Lower lobe of right lung (tissue), 2 donors: ENCODE measurements around the gene NRDC. TPM values are rescaled to one million over a fixed set of nuclear protein-coding genes. Genes with fewer than 3 reads are reported as not detected.
"Not testable (repeated sequence)": the region's sequence is repeated elsewhere in the genome, so short reads cannot be mapped to it uniquely, and the experiment has no call there.

ENCODE experiments used
- ATAC-seq, 2 donors: fragments of 200-7000 bp; cut with Tn5 transposase; one replicate each; pipeline ENCODE4 v1.9.1; 2020 to 2022; ENCODE audit warnings: mild to moderate bottlenecking in 2 of 2, moderate library complexity in 2 of 2
- DNase-seq: peaks from one replicate; pipeline ENCODE4 v3.0.0-alpha.2; 2020
- H3K27ac ChIP-seq: fragments of 200-600 bp; one replicate; pipeline ENCODE4 v1.8.0; 2022
- H3K27me3 ChIP-seq: fragments of 200-600 bp; one replicate; pipeline ENCODE4 v1.8.0; 2022; ENCODE audit warnings: low read depth
- H3K36me3 ChIP-seq: fragments of 200-600 bp; one replicate; pipeline ENCODE4 v1.8.0; 2022; ENCODE audit warnings: mild to moderate bottlenecking
- H3K4me1 ChIP-seq: fragments of 200-600 bp; one replicate; pipeline ENCODE4 v1.8.0; 2022
- H3K4me3 ChIP-seq: fragments of 200-600 bp; one replicate; pipeline ENCODE4 v1.8.0; 2022; ENCODE audit warnings: mild to moderate bottlenecking
- H3K9me3 ChIP-seq: fragments of 200-600 bp; one replicate; pipeline ENCODE4 v1.8.0; 2022
- intact Hi-C: fragments of 100-400 bp; cut with DNase I; formaldehyde crosslinking; loops from one replicate; pipeline ENCODE4 v1.11.0; 2022
- total RNA-seq: library from RNA; stranded (reverse); fragmentation: NEBNext Ultra II Directional; extraction: Animal tissue kit (Norgen Biotek cat#: 25700); gene quantifications from one replicate; pipeline ENCODE4 v1.2.1, GENCODE V29; 2021
- TF ChIP-seq, protein P1 (sequence below): fragments of 200-600 bp; IDR thresholded peaks from one replicate; pipeline ENCODE4 v1.8.0; 2022; ENCODE audit warnings: antibody characterized with exemption, mild to moderate bottlenecking
- donor health status: DM: no; HTN: yes; CAD: no; lungs with severe emphysema.

Gene NRDC
- total RNA-seq, 1 donor from 2014 or later: 115 TPM

DNA sequence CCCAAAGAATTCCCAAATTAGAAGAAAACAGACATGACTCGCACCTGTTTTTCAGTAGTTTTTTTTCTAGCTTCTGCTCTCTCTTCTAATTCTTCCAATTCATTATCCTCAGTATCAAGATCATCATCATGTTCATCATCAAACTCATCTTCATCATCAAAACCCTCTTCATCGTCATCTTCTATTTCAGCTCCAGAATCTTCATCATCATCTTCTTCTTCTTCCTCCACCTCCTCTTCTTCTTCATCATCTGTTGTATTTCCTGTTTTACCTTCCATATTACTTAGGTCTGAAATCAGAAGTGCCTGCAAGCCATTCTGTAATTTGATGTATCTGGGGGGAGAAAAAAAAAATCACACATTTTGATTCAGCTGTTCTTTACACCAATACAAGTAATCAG is 38.3 kb downstream of the NRDC start:
- no peak overlapping the region for H3K4me3 ChIP-seq
- H3K27me3 ChIP-seq: no peaks in the 10 kb centered on the region
- peaks cover 39% of the 10 kb centered on the region for H3K36me3 ChIP-seq
- H3K27ac ChIP-seq: no peak overlapping the region
- TF ChIP-seq, protein P1, sequence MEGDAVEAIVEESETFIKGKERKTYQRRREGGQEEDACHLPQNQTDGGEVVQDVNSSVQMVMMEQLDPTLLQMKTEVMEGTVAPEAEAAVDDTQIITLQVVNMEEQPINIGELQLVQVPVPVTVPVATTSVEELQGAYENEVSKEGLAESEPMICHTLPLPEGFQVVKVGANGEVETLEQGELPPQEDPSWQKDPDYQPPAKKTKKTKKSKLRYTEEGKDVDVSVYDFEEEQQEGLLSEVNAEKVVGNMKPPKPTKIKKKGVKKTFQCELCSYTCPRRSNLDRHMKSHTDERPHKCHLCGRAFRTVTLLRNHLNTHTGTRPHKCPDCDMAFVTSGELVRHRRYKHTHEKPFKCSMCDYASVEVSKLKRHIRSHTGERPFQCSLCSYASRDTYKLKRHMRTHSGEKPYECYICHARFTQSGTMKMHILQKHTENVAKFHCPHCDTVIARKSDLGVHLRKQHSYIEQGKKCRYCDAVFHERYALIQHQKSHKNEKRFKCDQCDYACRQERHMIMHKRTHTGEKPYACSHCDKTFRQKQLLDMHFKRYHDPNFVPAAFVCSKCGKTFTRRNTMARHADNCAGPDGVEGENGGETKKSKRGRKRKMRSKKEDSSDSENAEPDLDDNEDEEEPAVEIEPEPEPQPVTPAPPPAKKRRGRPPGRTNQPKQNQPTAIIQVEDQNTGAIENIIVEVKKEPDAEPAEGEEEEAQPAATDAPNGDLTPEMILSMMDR: no peak
- DNase-seq (no peak), ATAC-seq (no peak)
- no peaks in the 10 kb centered on the region for H3K4me1 ChIP-seq
- intact Hi-C loops: no loop called here
- H3K9me3 ChIP-seq: no peaks in the 10 kb centered on the region

DNA sequence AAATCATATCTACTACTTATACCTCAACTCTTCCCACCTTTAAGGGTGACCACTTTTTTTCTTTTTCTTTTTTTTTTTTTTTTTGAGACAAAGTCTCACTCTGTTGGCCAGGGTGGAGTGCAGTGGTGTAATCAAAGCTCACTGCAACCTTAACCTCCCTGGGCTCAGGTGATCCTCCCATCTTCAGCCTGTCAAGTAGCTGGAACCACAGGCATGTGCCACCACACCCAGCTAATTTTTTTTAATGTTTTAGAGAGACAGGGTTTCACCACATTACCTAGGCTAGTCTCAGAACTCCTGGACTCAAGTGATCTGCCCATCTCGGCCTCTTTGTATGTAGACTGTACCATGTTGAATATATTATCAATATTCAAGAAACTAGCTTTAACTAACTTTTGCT is 39.4 kb downstream of the NRDC start:
- Histone ChIP-seq H3K4me3 (no peak overlapping the region), H3K27me3 (no peaks in the 10 kb centered on the region), H3K36me3 (peaks cover 50% of the 10 kb centered on the region), H3K4me1 (no peaks in the 10 kb centered on the region), H3K27ac (no peak overlapping the region), H3K9me3 (no peaks in the 10 kb centered on the region)
- no peak for DNase-seq
- TF ChIP-seq, protein P1: no peak
- intact Hi-C loops: no loop called here
- no peak for ATAC-seq

DNA sequence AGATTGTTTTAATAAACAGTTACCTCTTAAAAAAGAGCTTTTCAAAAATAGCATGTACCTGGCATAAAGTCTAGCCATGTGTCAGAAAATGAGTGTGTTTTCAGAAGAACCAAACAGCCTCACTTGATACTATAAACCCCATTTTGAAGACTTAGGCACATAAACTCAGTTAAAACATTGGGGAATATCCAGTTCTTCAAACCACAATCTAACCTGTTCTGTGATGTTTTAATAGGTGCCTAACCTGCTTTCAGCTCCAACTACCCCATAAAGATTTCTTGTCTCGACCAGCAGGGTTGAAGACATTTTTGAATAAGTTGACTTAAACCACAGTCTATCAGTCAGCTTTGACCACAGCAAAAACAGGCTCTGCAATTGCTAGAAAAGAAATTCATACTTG is 41.3 kb downstream of the NRDC start:
- peaks cover 64% of the 10 kb centered on the region for H3K36me3 ChIP-seq
- no peak overlapping the region for H3K27ac ChIP-seq
- no peaks in the 10 kb centered on the region for H3K4me1 ChIP-seq
- no peaks in the 10 kb centered on the region for H3K27me3 ChIP-seq
- TF ChIP-seq, protein P1: no peak
- no peaks in the 10 kb centered on the region for H3K9me3 ChIP-seq
- no peak overlapping the region for H3K4me3 ChIP-seq
- intact Hi-C loops: no loop called here
- ATAC-seq (no peak), DNase-seq (no peak)

DNA sequence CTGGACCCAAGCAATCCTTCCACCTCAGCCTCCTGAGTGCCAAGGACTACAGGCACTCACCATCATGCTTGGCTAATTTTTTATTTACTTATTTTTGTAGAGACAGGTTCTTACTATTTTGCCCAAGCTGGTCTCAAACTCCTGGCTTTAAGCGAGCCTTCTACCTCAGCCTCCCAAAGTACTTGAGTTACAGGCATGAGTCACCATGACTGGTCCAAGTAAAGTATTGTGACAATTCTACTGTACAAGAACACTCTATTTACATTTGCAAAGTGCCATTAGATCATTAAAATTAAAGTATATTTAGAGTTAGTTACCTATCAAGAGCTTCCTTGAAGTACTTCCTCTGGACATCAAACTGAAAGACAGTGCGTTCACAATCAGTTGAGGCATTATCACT is 44.8 kb downstream of the NRDC start:
- Histone ChIP-seq H3K27me3 (no peaks in the 10 kb centered on the region), H3K4me1 (no peaks in the 10 kb centered on the region), H3K9me3 (no peaks in the 10 kb centered on the region), H3K4me3 (no peak overlapping the region), H3K36me3 (peaks cover 82% of the 10 kb centered on the region), H3K27ac (no peak overlapping the region)
- intact Hi-C loops: no loop called here
- TF ChIP-seq, protein P1: no peak
- ATAC-seq: no peak
- DNase-seq: no peak

DNA sequence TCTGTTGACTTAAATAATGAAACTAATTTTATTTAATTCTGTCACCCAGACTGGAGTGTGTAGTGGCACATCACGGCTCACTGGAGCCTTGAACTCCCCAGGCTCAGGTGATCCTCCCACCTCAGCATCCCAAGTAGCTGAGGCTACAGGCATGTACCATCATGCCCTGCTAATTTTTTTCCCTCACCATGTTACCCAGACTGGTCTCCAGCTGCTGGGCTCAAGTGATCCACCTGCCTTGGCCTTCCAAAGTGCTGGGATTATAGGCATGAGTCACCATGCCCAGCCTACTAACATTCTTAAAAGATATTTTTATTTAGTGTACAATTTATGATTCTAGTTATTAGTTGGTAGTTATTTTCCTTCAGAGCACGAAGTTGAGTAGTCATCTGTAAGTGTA is 49.5 kb downstream of the NRDC start:
- Histone ChIP-seq H3K36me3 (peaks cover 86% of the 10 kb centered on the region), H3K9me3 (no peaks in the 10 kb centered on the region), H3K4me1 (no peaks in the 10 kb centered on the region), H3K27ac (no peak overlapping the region), H3K4me3 (no peak overlapping the region), H3K27me3 (no peaks in the 10 kb centered on the region)
- DNase-seq: no peak
- TF ChIP-seq, protein P1: no peak
- intact Hi-C loops: no loop called here
- ATAC-seq: no peak

DNA sequence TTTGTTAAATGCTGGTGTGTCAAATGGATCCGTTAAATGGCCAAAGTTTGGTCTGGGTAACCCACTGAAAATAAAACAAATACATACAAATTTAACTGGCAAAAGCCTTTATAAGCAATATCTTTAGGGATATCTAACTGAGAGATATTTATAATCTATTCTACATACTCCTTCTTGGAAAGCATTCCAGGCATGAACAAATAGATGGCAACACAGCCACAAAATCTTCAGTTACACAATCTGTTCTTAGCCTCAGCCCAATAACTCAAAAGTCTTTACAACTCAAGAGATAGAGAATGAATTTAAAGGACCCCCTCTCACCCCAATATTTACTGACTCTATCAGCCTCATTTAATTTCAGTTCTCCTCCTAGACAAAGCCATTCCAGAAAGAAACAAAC is 58.7 kb downstream of the NRDC start:
- no peaks in the 10 kb centered on the region for H3K27me3 ChIP-seq
- no peak overlapping the region for H3K4me3 ChIP-seq
- no peaks in the 10 kb centered on the region for H3K4me1 ChIP-seq
- H3K9me3 ChIP-seq: no peaks in the 10 kb centered on the region
- DNase-seq (no peak), ATAC-seq (no peak)
- intact Hi-C loops: no loop called here
- H3K36me3 ChIP-seq: peaks cover 98% of the 10 kb centered on the region
- no peak overlapping the region for H3K27ac ChIP-seq
- TF ChIP-seq, protein P1: no peak

DNA sequence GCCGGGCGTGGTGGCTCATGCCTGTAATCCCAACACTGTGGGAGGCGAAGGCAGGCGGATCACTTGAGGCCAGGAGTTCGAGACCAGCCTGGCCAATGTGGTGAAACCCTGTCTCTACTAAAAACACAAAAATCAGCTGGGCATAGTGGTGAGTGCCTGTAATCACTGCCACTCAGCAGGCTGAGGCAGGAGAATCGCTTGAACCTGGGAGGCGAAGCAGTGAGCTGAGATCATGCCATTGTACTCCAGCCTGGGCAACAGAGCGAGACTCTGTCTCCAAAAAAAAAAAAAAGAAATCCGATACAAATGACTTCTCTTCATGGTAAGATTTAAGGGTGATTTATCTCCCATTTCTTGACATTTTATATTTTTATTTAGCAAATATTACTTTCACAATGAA is 59.5 kb downstream of the NRDC start:
- H3K9me3 ChIP-seq, H3K4me3 ChIP-seq, H3K27ac ChIP-seq, intact Hi-C loops, DNase-seq, ATAC-seq, H3K4me1 ChIP-seq, H3K27me3 ChIP-seq: not testable (repeated sequence)
- peaks cover 98% of the 10 kb centered on the region for H3K36me3 ChIP-seq
